Ammon's horn (tissue), 1 donor: ENCODE results near the gene SLFN14.
"Not testable (repeated sequence)": the region's sequence is repeated elsewhere in the genome, so short reads cannot be mapped to it uniquely, and the experiment has no call there.

Source experiments
- DNase-seq: peaks from one replicate; pipeline ENCODE4 v3.0.0-alpha.2; 2016; ENCODE audit warnings: low spot score

Gene SLFN14

GRCh38 chr17:35559495-35560210 is 966 bp downstream of the SLFN14 start:
- no peak for DNase-seq

GRCh38 chr17:35557353-35557752 is 3.3 kb downstream of the SLFN14 start:
- DNase-seq, result no peak

GRCh38 chr17:35555691-35556090 is 4.9 kb downstream of the SLFN14 start:
- DNase-seq, result no peak

GRCh38 chr17:35554668-35555067 is 6.0 kb downstream of the SLFN14 start:
- no peak for DNase-seq

- no peak for DNase-seq
Observed at GRCh38 chr17:35553310-35553709, 7.3 kb downstream of the SLFN14 start.

GRCh38 chr17:35548978-35549377 is 11.6 kb downstream of the SLFN14 start:
- no peak for DNase-seq

- peak; percentile 22 for DNase-seq
Observed at GRCh38 chr17:35548208-35548810, 12.3 kb downstream of the SLFN14 start.

- no peak for DNase-seq
Observed at GRCh38 chr17:35546487-35546886, 14.1 kb downstream of the SLFN14 start.

GRCh38 chr17:35545150-35545549 is 15.5 kb downstream of the SLFN14 start:
- DNase-seq, result no peak

- no peak for DNase-seq
Observed at GRCh38 chr17:35543856-35544255, 16.8 kb downstream of the SLFN14 start.

- no peak for DNase-seq
Observed at GRCh38 chr17:35542990-35543389, 17.6 kb downstream of the SLFN14 start.

GRCh38 chr17:35541434-35541833 is 19.2 kb downstream of the SLFN14 start:
- no peak for DNase-seq

- peak; percentile 46 for DNase-seq
Observed at GRCh38 chr17:35540589-35541404, 19.8 kb downstream of the SLFN14 start.

- no peak for DNase-seq
Observed at GRCh38 chr17:35539659-35540026, 21.0 kb downstream of the SLFN14 start.

GRCh38 chr17:35537601-35538141 is 22.9 kb downstream of the SLFN14 start, which contains the start of gene SLFN12L:
Gene SLFN12L (minus strand): TSS chr17:35537678. CDS start chr17:35522364, 15,314 bp downstream.
- DNase-seq, result no peak

- no peak for DNase-seq
Observed at GRCh38 chr17:35536664-35537171, 23.9 kb downstream of the SLFN14 start.

GRCh38 chr17:35535406-35535805 is 25.2 kb downstream of the SLFN14 start:
- DNase-seq, result not testable (repeated sequence)

GRCh38 chr17:35534576-35535093 is 26.0 kb downstream of the SLFN14 start:
- DNase-seq, result no peak

- no peak for DNase-seq
Observed at GRCh38 chr17:35531160-35531559, 29.5 kb downstream of the SLFN14 start.

GRCh38 chr17:35529866-35530265 is 30.8 kb downstream of the SLFN14 start:
- no peak for DNase-seq

GRCh38 chr17:35529326-35529725 is 31.3 kb downstream of the SLFN14 start:
- DNase-seq, result not testable (repeated sequence)

GRCh38 chr17:35523296-35523695 is 37.3 kb downstream of the SLFN14 start:
- no peak for DNase-seq
